HepG2 (cell line): ENCODE measurements around the gene NFRKB. TPM values are rescaled to one million over a fixed set of nuclear protein-coding genes. Genes with fewer than 3 reads are reported as not detected.
A peak's percentile ranks its signal among the peaks of the same experiment; 100 is the strongest.

Experiments used
- KDM2A ChIP-seq: sonication (generic); formaldehyde crosslinking; IDR thresholded peaks from 2 replicates; pipeline ENCODE4 v1.4.0; 2020; ENCODE audit warnings: low read depth, missing genetic modification reagents, borderline replicate concordance
- NCOR1 ChIP-seq: fragments of 200-600 bp; sonication (generic); IDR thresholded peaks from 2 replicates; pipeline ENCODE4 v1.7.0; 2017; ENCODE audit warnings: antibody characterized with exemption, low read length, borderline replicate concordance
- NONO ChIP-seq, 2 experiments: fragments of 450-650 bp in 1 of 2; sonication (generic) in 1 of 2; formaldehyde crosslinking in 1 of 2; IDR thresholded peaks in 1 of 2; conservative IDR thresholded peaks in 1 of 2; 2 replicates each; pipeline versions ENCODE4 v1.6.1 to v1.8.0; 2017 to 2022; ENCODE audit warnings: mild to moderate bottlenecking in 1 of 2, missing genetic modification reagents in 1 of 2, moderate library complexity in 1 of 2
- SOX13 ChIP-seq, 3 experiments: fragments of 450-650 bp in 1 of 3; sonication (generic) in 1 of 3; formaldehyde crosslinking in 1 of 3; IDR thresholded peaks in 2 of 3; conservative IDR thresholded peaks in 1 of 3; 2 replicates each; pipeline versions ENCODE4 v1.5.0 to v1.6.1; 2016 to 2020; ENCODE audit warnings: antibody characterized with exemption in 1 of 3, mild to moderate bottlenecking in 1 of 3, missing compliant biosample characterization in 1 of 3, missing genetic modification reagents in 1 of 3, moderate library complexity in 1 of 3
- TBL1XR1 ChIP-seq: fragments of 150-350 bp; IDR thresholded peaks from 2 replicates; pipeline ENCODE4 v1.6.1; 2014; ENCODE audit warnings: borderline replicate concordance, low read length; ENCODE audit not compliant: partially characterized antibody
- TBX2 ChIP-seq: sonication (generic); formaldehyde crosslinking; IDR thresholded peaks from 2 replicates; pipeline ENCODE4 v1.5.0; 2020; ENCODE audit warnings: missing genetic modification reagents, mild to moderate bottlenecking, borderline replicate concordance
- TCF12 ChIP-seq, 2 experiments: fragments of 450-650 bp in 1 of 2; sonication (generic) in 1 of 2; formaldehyde crosslinking in 1 of 2; IDR thresholded peaks; 2 replicates each; pipeline versions ENCODE4 v1.6.1 to v1.8.0; 2017 to 2022; ENCODE audit warnings: antibody characterized with exemption in 1 of 2, mild to moderate bottlenecking in 1 of 2, missing genetic modification reagents in 1 of 2, moderate library complexity in 1 of 2
- ZNF33B ChIP-seq: sonication (generic); formaldehyde crosslinking; IDR thresholded peaks from 2 replicates; pipeline ENCODE4 v1.5.1; 2020; ENCODE audit warnings: mild to moderate bottlenecking, missing genetic modification reagents
- ZNF883 ChIP-seq: sonication (generic); formaldehyde crosslinking; IDR thresholded peaks from 2 replicates; pipeline ENCODE4 v1.5.1; 2020; ENCODE audit warnings: mild to moderate bottlenecking, missing genetic modification reagents; ENCODE audit errors: not compliant biosample characterization
- polyA plus RNA-seq, 8 experiments: library from polyadenylated mRNA; depleted of rRNA in 3 of 8; stranded (reverse) in 7 of 8; unstranded in 1 of 8; fragments of >200 nt; fragmentation: Illumina TruSeq in 4 of 8; extraction: Trizol in 4 of 8; gene quantifications; 2 replicates each; pipeline versions ENCODE4 v1.2.1 to v1.2.3, GENCODE V29; 2011 to 2016; ENCODE audit warnings: low read depth in 4 of 8, missing spikeins in 1 of 8, mixed read lengths in 1 of 8; ENCODE audit not compliant: insufficient read depth in 1 of 8
- total RNA-seq, 5 experiments: library from RNA; depleted of rRNA; stranded (reverse); fragments of >200 nt; fragmentation: Illumina TruSeq; extraction: Trizol; gene quantifications; 2 replicates each; pipeline ENCODE4 v1.2.3, GENCODE V29; 2016; ENCODE audit warnings: low read depth in 1 of 5
- TF ChIP-seq, protein P1 (sequence below): sonication (generic); formaldehyde crosslinking; IDR thresholded peaks from 2 replicates; pipeline ENCODE4 v1.4.0; 2020; ENCODE audit warnings: missing genetic modification reagents
- TF ChIP-seq, protein P2 (sequence below): IDR thresholded peaks from 2 replicates; pipeline ENCODE4 v1.4.0; 2020; ENCODE audit warnings: mild to moderate bottlenecking, missing genetic modification reagents
- TF ChIP-seq, protein P3 (sequence below): sonication (generic); formaldehyde crosslinking; IDR thresholded peaks from 2 replicates; pipeline ENCODE4 v1.4.0; 2020; ENCODE audit warnings: mild to moderate bottlenecking, missing genetic modification reagents

The NFRKB gene
- total and polyA plus RNA-seq, 2 of the 13 experiments (the other 11 are each of a cell fraction or from before 2014, with no cell fraction given), result 22.9 to 23.7 TPM

DNA sequence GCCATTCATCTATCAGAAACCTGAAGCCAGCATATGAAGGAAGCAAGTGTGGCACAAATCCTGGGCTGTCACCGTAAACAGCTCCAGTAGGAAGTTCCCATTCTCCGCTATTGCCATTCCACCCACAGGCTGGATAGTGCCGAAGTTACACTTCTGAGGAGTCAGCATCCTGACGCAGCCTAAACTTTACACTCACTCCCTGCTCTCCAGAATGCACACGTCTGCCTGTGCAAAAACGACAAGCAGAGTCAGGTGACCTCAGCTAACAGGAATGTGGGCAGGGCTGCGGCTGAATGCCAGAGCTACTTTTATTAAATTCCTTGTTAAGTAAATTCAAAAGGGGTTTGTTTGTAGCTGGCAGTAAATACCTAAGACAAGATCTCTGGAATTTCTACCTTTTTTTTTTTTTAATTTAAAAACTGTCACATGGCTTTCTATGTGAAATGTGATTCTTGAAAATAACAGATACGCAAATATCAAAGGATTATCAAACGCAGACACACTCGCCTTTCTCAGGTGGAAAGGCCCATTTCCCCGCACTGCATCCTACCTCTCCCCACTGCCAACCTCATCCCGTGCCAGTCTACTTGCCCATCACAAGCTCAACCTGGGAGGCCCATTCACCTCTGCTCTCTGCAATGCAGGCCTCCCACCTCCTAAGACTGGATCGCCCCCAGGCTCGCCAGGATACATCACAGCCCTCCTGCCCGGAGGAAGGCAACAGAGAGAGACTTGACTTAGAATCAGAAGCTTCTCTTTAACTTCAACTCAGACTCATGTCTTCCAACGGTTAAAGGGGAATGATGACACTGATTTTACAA, 33.5 kb downstream of the NFRKB start (continued):
- TF ChIP-seq, protein P1, sequence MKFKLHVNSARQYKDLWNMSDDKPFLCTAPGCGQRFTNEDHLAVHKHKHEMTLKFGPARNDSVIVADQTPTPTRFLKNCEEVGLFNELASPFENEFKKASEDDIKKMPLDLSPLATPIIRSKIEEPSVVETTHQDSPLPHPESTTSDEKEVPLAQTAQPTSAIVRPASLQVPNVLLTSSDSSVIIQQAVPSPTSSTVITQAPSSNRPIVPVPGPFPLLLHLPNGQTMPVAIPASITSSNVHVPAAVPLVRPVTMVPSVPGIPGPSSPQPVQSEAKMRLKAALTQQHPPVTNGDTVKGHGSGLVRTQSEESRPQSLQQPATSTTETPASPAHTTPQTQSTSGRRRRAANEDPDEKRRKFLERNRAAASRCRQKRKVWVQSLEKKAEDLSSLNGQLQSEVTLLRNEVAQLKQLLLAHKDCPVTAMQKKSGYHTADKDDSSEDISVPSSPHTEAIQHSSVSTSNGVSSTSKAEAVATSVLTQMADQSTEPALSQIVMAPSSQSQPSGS (CRISPR knock-in tag), result peak; percentile 98
- no peak for TF ChIP-seq SOX13 (IDR thresholded peaks at IDR 0.05)
- 0 out of 4 replicates have a peak, but pooled peaks of 1 of the 2 experiments have one; percentile 6 for TF ChIP-seq SOX13 (CRISPR knock-in tag; conservative IDR thresholded peaks at IDR 0.05 in 1 of 2, IDR thresholded peaks at IDR 0.05 in 1 of 2)
- no peak for TF ChIP-seq NCOR1
- no peak for TF ChIP-seq ZNF33B (CRISPR knock-in tag)
- TF ChIP-seq NONO (IDR thresholded peaks at IDR 0.05), result no peak
- 0 out of 2 replicates have a peak, but pooled peaks have one; percentile 32 for TF ChIP-seq NONO (CRISPR knock-in tag; conservative IDR thresholded peaks at IDR 0.05)
- no peak for TF ChIP-seq ZNF883 (CRISPR knock-in tag)
- no peak for TF ChIP-seq TCF12 (IDR thresholded peaks at IDR 0.05)
- TF ChIP-seq TCF12 (CRISPR knock-in tag; IDR thresholded peaks at IDR 0.05), result no peak
- TF ChIP-seq TBX2, result peak; percentile 50; the same call in 1 of the 2 replicates
- TF ChIP-seq, protein P2, sequence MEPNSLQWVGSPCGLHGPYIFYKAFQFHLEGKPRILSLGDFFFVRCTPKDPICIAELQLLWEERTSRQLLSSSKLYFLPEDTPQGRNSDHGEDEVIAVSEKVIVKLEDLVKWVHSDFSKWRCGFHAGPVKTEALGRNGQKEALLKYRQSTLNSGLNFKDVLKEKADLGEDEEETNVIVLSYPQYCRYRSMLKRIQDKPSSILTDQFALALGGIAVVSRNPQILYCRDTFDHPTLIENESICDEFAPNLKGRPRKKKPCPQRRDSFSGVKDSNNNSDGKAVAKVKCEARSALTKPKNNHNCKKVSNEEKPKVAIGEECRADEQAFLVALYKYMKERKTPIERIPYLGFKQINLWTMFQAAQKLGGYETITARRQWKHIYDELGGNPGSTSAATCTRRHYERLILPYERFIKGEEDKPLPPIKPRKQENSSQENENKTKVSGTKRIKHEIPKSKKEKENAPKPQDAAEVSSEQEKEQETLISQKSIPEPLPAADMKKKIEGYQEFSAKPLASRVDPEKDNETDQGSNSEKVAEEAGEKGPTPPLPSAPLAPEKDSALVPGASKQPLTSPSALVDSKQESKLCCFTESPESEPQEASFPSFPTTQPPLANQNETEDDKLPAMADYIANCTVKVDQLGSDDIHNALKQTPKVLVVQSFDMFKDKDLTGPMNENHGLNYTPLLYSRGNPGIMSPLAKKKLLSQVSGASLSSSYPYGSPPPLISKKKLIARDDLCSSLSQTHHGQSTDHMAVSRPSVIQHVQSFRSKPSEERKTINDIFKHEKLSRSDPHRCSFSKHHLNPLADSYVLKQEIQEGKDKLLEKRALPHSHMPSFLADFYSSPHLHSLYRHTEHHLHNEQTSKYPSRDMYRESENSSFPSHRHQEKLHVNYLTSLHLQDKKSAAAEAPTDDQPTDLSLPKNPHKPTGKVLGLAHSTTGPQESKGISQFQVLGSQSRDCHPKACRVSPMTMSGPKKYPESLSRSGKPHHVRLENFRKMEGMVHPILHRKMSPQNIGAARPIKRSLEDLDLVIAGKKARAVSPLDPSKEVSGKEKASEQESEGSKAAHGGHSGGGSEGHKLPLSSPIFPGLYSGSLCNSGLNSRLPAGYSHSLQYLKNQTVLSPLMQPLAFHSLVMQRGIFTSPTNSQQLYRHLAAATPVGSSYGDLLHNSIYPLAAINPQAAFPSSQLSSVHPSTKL, result peak; percentile 65
- TF ChIP-seq, protein P3, sequence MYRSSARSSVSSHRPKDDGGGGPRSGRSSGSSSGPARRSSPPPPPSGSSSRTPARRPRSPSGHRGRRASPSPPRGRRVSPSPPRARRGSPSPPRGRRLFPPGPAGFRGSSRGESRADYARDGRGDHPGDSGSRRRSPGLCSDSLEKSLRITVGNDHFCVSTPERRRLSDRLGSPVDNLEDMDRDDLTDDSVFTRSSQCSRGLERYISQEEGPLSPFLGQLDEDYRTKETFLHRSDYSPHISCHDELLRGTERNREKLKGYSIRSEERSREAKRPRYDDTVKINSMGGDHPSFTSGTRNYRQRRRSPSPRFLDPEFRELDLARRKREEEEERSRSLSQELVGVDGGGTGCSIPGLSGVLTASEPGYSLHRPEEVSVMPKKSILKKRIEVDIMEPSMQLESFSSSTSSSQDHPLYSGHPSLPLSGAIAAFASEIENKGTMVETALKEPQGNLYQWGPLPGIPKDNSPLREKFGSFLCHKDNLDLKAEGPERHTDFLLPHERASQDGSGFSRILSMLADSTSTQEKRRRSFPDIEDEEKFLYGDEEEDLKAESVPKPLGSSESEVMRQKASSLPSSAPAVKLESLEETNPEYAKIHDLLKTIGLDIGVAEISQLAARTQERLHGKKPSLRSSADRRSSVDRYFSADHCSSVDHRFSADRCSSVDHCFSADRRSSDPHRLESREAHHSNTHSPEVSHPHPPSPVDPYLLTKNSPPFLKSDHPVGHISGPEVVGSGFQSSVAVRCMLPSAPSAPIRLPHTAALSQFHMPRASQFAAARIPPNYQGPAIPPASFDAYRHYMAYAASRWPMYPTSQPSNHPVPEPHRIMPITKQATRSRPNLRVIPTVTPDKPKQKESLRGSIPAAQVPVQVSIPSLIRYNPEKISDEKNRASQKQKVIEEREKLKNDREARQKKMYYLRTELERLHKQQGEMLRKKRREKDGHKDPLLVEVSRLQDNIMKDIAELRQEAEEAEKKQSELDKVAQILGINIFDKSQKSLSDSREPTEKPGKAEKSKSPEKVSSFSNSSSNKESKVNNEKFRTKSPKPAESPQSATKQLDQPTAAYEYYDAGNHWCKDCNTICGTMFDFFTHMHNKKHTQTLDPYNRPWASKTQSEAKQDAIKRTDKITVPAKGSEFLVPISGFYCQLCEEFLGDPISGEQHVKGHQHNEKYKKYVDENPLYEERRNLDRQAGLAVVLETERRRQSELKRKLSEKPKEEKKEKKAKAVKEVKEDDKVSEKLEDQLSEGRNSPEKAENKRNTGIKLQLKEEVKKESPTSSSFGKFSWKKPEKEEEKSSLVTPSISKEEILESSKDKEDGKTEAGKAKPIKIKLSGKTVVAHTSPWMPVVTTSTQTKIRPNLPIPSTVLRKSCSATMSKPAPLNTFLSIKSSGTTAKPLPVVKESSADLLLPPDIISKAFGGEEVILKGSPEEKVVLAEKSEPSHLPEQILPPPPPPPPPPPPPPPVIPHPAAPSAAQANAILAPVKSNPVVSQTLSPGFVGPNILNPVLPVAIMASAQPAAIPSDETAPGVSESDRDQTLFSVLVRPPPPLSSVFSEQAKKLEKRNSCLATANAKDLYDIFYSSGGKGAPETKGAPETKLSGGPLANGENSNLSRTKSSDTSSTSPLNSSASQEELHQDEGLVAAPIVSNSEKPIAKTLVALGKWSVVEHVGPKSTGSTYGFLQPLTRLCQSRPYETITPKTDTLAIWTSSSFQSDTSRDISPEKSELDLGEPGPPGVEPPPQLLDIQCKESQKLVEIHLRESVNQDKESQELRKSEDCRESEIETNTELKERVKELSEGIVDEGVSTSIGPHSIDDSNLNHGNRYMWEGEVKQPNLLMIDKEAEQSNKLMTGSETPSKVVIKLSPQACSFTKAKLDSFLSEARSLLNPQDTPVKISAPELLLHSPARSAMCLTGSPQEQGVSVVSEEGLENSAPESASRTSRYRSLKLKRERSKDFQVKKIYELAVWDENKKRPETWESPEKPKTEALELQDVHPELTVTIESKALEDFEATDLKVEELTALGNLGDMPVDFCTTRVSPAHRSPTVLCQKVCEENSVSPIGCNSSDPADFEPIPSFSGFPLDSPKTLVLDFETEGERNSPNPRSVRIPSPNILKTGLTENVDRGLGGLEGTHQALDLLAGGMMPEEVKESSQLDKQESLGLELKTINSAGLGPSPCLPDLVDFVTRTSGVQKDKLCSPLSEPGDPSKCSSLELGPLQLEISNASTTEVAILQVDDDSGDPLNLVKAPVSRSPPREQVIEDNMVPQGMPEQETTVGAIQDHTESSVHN (CRISPR knock-in tag), result no peak
- TF ChIP-seq TBL1XR1, result no peak
- TF ChIP-seq KDM2A (CRISPR knock-in tag), result peak; percentile 87
